HG02759 (cell line): Measurements from ENCODE around the gene VCAM1.
"Not testable (repeated sequence)": the region's sequence is repeated elsewhere in the genome, so short reads cannot be mapped to it uniquely, and the experiment has no call there.

Experiments used
- ATAC-seq: cut with Tn5 transposase; IDR thresholded peaks from one replicate; pipeline ENCODE4 v1.9.1; 2021; ENCODE audit warnings: mild to moderate bottlenecking, moderate library complexity; ENCODE audit not compliant: unreplicated experiment

VCAM1 gene

GRCh38 chr1:100773444-100773843 lies 53.9 kb downstream of the VCAM1 start:
- no peak for ATAC-seq

DNA sequence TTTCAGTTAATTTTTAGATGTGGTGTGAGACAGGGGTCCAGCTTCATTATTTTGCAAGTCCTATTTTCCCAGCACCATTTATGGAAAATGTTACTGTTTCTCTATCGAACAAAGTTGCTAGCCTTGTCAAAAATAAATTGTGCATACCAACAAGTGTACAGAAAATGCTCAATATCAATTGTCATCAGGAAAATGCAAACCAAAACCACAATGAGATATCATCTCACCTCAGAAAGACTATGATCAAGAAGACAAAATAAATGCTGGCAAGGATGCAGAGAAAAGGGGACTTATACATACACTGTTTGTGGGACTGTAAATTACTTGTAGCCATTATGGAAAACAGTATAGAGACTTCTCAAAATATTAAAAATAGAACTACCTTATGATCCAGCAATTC lies 54.8 kb downstream of the VCAM1 start:
- no peak for ATAC-seq

GRCh38 chr1:100775483-100775882 lies 55.9 kb downstream of the VCAM1 start:
- no peak for ATAC-seq

- no peak for ATAC-seq
Observed at GRCh38 chr1:100778748-100779147, 59.2 kb downstream of the VCAM1 start.

DNA sequence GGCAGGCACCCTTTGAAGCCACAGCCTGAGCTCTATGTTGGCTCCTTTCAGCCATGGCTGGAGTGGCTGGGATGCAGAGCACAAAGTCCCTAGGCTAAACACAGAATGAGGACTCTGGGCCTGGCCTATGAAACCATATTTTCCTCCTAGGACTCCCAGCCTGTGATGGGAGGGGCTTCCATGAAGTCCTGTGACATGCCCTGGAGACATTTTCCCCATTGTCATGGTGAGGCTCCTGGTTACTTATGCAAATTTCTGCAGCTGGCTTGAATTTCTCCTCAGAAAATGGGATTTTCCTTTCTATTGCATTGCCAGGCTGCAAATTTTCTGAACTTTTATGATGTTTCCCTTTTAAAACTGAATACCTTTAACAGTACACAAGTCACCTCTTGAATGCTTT lies 61.3 kb downstream of the VCAM1 start:
- no peak for ATAC-seq

DNA sequence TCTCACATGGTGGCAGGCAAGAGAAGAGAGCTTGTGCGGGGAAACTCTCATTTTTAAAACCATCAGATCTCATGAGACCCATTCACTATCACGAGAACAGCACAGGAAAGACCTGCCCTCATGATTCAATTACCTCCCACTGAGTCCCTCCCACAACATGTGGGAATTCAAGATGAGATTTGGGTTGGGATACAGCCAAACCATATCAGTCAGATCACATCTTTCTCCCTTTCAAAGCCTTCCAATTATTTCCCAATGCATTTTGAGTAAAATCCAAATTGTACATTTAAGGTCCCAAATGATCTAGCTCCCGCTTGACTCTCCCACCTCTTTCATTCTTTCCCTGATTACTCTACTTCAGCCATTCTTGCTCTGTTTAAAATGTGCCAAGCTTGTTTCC lies 62.2 kb downstream of the VCAM1 start:
- not testable (repeated sequence) for ATAC-seq

- ATAC-seq = no peak
Observed at GRCh38 chr1:100782473-100783039, 63.0 kb downstream of the VCAM1 start.

DNA sequence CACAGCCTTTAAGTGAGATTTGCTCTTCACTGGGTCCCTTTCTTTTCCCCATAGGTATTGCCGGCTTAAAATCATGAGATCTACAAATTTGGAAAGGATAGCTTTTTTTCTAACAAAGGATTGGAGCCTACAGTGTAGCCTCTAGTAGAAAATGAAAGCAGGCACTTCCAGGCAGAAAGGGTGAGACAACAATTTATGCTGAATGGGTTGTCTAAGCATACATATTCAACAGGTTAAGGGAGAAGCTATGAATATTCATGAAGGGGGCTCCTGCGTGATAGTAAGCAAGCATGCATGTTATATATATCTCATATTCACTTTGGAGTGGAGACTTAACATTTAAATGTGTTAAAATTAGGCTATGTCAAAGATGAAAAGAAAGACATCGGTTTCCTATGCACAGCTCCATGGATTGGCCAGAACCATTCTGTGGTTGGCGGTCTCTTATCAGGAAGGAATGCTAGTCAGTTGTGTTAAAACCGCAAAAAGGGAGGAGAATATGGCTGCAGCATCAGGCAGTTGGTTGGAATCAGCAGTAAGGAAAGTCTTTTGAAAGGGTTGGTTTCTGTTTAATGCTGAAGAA lies 66.0 kb downstream of the VCAM1 start:
- no peak for ATAC-seq

DNA sequence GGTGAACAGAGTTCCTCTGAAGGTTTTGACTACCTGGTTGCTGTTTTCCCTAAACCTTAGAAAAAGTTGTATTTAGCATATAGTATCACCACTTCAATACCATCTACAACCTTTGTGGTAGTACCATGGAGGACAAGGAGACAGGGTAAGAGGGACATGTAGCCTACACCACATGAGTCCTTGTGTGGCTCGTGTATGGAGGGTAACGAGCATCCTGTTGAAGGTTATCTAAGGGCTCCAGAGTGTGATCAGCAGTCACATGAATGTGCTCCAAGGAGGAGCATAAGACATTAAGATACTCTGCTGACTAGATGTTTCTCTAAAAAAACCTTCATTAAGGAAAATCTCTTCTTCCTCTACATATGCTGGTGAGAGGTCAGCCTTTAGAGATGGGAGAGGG lies 67.3 kb downstream of the VCAM1 start:
- ATAC-seq = no peak
